GM12878 (cell line): ENCODE data around the gene SETBP1. TPM values are rescaled to one million over a fixed set of nuclear protein-coding genes. Genes with fewer than 3 reads are reported as not detected.

ENCODE experiments used
- ATAC-seq: fragments of 200-7000 bp; cut with Tn5 transposase; 3 replicates; pipeline ENCODE4 v1.9.1; 2020; ENCODE audit warnings: mild to moderate bottlenecking, moderate library complexity
- BruUV-seq: library from RNA; stranded (reverse); fragments of 400-500 nt; replicated peaks from 2 replicates; lab custom pipeline; 2021; lab: Mats Ljungman, UMichigan
- CTCF ChIA-PET: fragments of 300-600 bp; sonication (Branson Sonifier 250); formaldehyde crosslinking; extraction: SDS; loops from one replicate; lab custom pipeline; 2021; ENCODE audit warnings: inconsistent platforms; lab: Yijun Ruan, JAX
- POLR2A ChIA-PET: fragments of 350-600 bp; formaldehyde crosslinking; extraction: SDS; loops from one replicate; lab custom pipeline; 2021; ENCODE audit warnings: inconsistent platforms; lab: Charles Lee
- RAD21 ChIA-PET: fragments of 300-600 bp; sonication (Branson Sonifier 250); formaldehyde crosslinking; loops from one replicate; lab custom pipeline; 2023; ENCODE audit warnings: antibody characterized with exemption; ENCODE audit not compliant: unreplicated experiment; lab: Charles Lee
- SMC1A ChIA-PET: fragments of 300-600 bp; sonication (Branson Sonifier 250); formaldehyde crosslinking; loops from one replicate; lab custom pipeline; 2023; ENCODE audit not compliant: unreplicated experiment, uncharacterized antibody; lab: Charles Lee
- DNase-seq: peaks from one replicate; pipeline ENCODE4 v3.0.0-alpha.2; 2011; ENCODE audit warnings: low read depth, low spot score
- FAIRE-seq: peaks from 3 replicates; lab custom pipeline; 2011; peaks lifted over from hg19 to GRCh38; lab: Jason Lieb, UNC
- H2AFZ ChIP-seq: 2 replicates; pipeline ENCODE4 v1.6.0; 2011; ENCODE audit warnings: low read depth, low read length, control low read depth; ENCODE audit not compliant: control insufficient read depth
- H3K27ac ChIP-seq: 2 replicates; pipeline ENCODE4 v1.5.1; 2011; ENCODE audit warnings: control low read depth; ENCODE audit not compliant: control insufficient read depth, insufficient read depth
- H3K27me3 ChIP-seq, 2 experiments: replicated peaks in 1 of 2; 2 replicates each; pipeline versions ENCODE4 v1.6.0 to v1.6.1; 2011; ENCODE audit warnings: low read length in 1 of 2; ENCODE audit not compliant: control insufficient read depth in 2 of 2, insufficient read depth in 2 of 2
- H3K36me3 ChIP-seq, 2 experiments: 2 replicates each; pipeline ENCODE4 v1.5.1; 2011; ENCODE audit warnings: low read length in 1 of 2; ENCODE audit not compliant: control insufficient read depth in 2 of 2, insufficient read depth in 2 of 2
- H3K4me1 ChIP-seq: 2 replicates; pipeline ENCODE4 v1.6.1; 2011; ENCODE audit warnings: mild to moderate bottlenecking, low read length, moderate library complexity, mixed read lengths; ENCODE audit not compliant: control insufficient read depth, insufficient read depth
- H3K4me2 ChIP-seq: 2 replicates; pipeline ENCODE4 v1.6.0; 2011; ENCODE audit warnings: control low read depth; ENCODE audit not compliant: control insufficient read depth, insufficient read depth
- H3K4me3 ChIP-seq: fragments of 200-600 bp; sonication (generic); 2 replicates; pipeline ENCODE4 v1.5.1; 2016
- H3K79me2 ChIP-seq: 2 replicates; pipeline ENCODE4 v1.6.0; 2011; ENCODE audit warnings: low read length; ENCODE audit not compliant: control insufficient read depth, insufficient read depth
- H3K9ac ChIP-seq: 2 replicates; pipeline ENCODE4 v1.8.0; 2011; ENCODE audit warnings: low read length, control low read depth, mixed read lengths; ENCODE audit not compliant: control insufficient read depth, insufficient read depth
- H3K9me3 ChIP-seq: replicated peaks from 3 replicates; pipeline ENCODE4 v1.5.1; 2011; ENCODE audit warnings: mild to moderate bottlenecking, low read length; ENCODE audit not compliant: control insufficient read depth, insufficient read depth
- H4K20me1 ChIP-seq: 2 replicates; pipeline ENCODE4 v1.6.0; 2011; ENCODE audit not compliant: control insufficient read depth, insufficient read depth
- KAT2A ChIP-seq: conservative IDR thresholded peaks from 2 replicates; pipeline ENCODE4 v1.6.1; 2011; ENCODE audit warnings: low read depth, low read length; ENCODE audit not compliant: control insufficient read depth
- LARP7 ChIP-seq: fragments of 450-650 bp; IDR thresholded peaks from 2 replicates; pipeline ENCODE4 v1.6.1; 2017; ENCODE audit warnings: mild to moderate bottlenecking
- NR2C1 ChIP-seq: fragments of 450-650 bp; IDR thresholded peaks from 2 replicates; pipeline ENCODE4 v1.6.1; 2017; ENCODE audit warnings: antibody characterized with exemption, mild to moderate bottlenecking, moderate library complexity
- POLR2AphosphoS5 ChIP-seq: IDR thresholded peaks from 2 replicates; pipeline ENCODE4 v1.6.1; 2011; ENCODE audit warnings: mild to moderate bottlenecking, low read length, inconsistent platforms
- RB1 ChIP-seq: fragments of 450-650 bp; formaldehyde crosslinking; IDR thresholded peaks from 2 replicates; pipeline ENCODE4 v1.6.1; 2017; ENCODE audit warnings: mild to moderate bottlenecking, borderline replicate concordance
- REST ChIP-seq: IDR thresholded peaks from 2 replicates; pipeline ENCODE4 v1.6.1; 2012; ENCODE audit warnings: mild to moderate bottlenecking, low read depth, low read length
- SREBF2 ChIP-seq: IDR thresholded peaks from 2 replicates; pipeline ENCODE4 v1.6.1; 2012; ENCODE audit warnings: mild to moderate bottlenecking, low read length
- YBX1 ChIP-seq: fragments of 450-650 bp; IDR thresholded peaks from 2 replicates; pipeline ENCODE4 v1.6.1; 2016; ENCODE audit warnings: antibody characterized with exemption
- WGBS: methylation state at CpG from one replicate; pipeline ENCODE4 v1.1.6; 2016; ENCODE audit warnings: low lambda C conversion rate; ENCODE audit not compliant: insufficient replicate concordance, insufficient coverage; ENCODE audit errors: missing lambda C conversion rate; 5-methylcytosine and 5-hydroxymethylcytosine counted together
- in situ Hi-C: fragments of 300-500 bp; cut with MboI; formaldehyde crosslinking; loops from 9 replicates; pipeline ENCODE4 v1.14.3; 2018; ENCODE audit warnings: mixed read lengths
- intact Hi-C: fragments of 100-400 bp; cut with micrococcal nuclease; formaldehyde crosslinking; loops from one replicate; pipeline ENCODE4 v1.14.2; 2022; ENCODE audit not compliant: unreplicated experiment
- polyA plus RNA-seq, 11 experiments: library from polyadenylated mRNA; depleted of rRNA in 4 of 11; unstranded in 6 of 11; stranded (reverse) in 5 of 11; fragments of >200 nt; fragmentation: Nextera tagmentation in 4 of 11; fragmentation: Illumina TruSeq in 1 of 11; extraction: Ambion mirVana in 4 of 11; extraction: Trizol in 1 of 11; gene quantifications; 1 replicate in 1 of 11; 2 replicates in 10 of 11; pipeline versions ENCODE4 v1.2.1 to v1.2.3, GENCODE V29; 2011 to 2016; ENCODE audit warnings: inconsistent platforms in 2 of 11, missing spikeins in 2 of 11, low read depth in 1 of 11
- total RNA-seq, 4 experiments: library from RNA; depleted of rRNA in 3 of 4; stranded (reverse); fragments of >200 nt in 3 of 4; fragmentation: Illumina TruSeq in 1 of 4; extraction: Trizol in 1 of 4; gene quantifications; 2 replicates each; pipeline versions ENCODE4 v1.2.1 to v1.2.3, GENCODE V29; 2013 to 2021

SETBP1 gene
- total and polyA plus RNA-seq, 10 of the 15 experiments (the other 5 are each of a cell fraction or from before 2014, with no cell fraction given): 0.99 to 29.7 (median 8.3) TPM

- TF ChIP-seq RB1 (no peak), LARP7 (no peak), SREBF2 (no peak), POLR2AphosphoS5 (no peak), NR2C1 (no peak), REST (no peak), KAT2A (no peak)
Observed at GRCh38 chr18:44915661-44916060, 235.0 kb downstream of the SETBP1 start (continued).

DNA sequence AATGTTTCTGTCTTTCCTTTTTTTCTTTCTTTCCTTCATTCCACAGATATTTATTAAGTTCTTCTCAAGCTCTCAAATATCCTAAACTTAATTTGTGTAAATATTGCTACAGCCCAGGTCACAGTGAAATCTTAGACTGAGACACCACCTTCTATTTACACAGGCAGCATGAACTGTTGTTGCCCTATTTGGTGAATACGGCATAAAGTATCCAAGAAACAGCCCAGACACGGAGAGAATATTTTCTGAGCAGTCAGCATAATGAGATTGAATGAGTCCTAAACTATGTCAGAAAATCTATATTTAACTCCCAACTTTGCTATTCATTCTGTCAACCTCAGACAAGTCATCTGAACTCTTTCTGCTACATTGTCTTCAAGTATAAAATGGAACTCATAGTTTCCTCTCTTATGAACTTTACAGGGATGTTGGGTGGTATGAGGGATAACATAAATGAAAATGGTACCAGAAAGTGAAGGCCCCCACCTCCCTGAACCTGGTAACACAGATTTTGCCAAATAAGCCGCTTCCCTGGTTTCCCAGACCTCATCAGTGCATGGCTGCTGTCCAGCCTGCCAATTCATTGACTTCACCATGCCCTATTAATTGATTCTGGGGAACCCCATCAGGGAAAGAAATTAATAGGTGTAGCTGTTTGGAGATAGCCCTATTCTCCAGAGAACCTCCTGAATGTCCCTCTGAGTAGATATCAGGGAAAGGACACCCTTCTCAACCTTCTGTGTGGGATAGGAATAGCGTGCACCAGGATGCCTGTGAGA lies 235.9 kb downstream of the SETBP1 start:
- no peak for DNase-seq
- ATAC-seq: no peak
- H3K4me2 ChIP-seq: no peak overlapping the region
- peaks cover 18% of the 10 kb centered on the region for H3K4me1 ChIP-seq
- ChIA-PET RAD21 (interaction anchor here (0.6 to 1.2 kb wide), 3 partner anchors 16 to 296 kb away, joined by 3 to 7 read pairs (median 4); no protein-coding TSS in a partner anchor), POLR2A (no interaction called here), CTCF (interaction anchor here (1.1 kb wide), 2 partner anchors 13 to 296 kb away, joined by 3 read pairs; no protein-coding TSS in a partner anchor), SMC1A (interaction anchor here (0.8 to 9.9 kb wide), 6 partner anchors 9 to 88 kb away, joined by 3 to 57 read pairs (median 4); no protein-coding TSS in a partner anchor)
- no peaks in the 10 kb centered on the region for H3K9me3 ChIP-seq
- H3K27me3 ChIP-seq: no peaks in the 10 kb centered on the region
- FAIRE-seq: no peak
- no peak for TF ChIP-seq YBX1
- peak; percentile 28; the same call in 1 of the 2 replicates for TF ChIP-seq REST
- no peak overlapping the region for H2AFZ ChIP-seq
- H3K9ac ChIP-seq: no peak overlapping the region
- H3K79me2 ChIP-seq: no peaks in the 10 kb centered on the region
- in situ Hi-C loops (no loop called here), intact Hi-C loops (no loop called here)
- no TSS peak for BruUV-seq
- H4K20me1 ChIP-seq: no peaks in the 10 kb centered on the region
- H3K4me3 ChIP-seq: no peak overlapping the region
- no peaks in the 10 kb centered on the region for H3K36me3 ChIP-seq
- WGBS: 67% methylated on average over 4 of the region's 4 CpGs
- H3K27ac ChIP-seq: no peak overlapping the region
